GM19455 (cell line): ENCODE data around the gene OBSCN.

Source experiments
- ATAC-seq: cut with Tn5 transposase; IDR thresholded peaks from one replicate; pipeline ENCODE4 v1.9.1; 2021; ENCODE audit not compliant: unreplicated experiment

The OBSCN gene

GRCh38 chr1:228275179-228275429, 67.3 kb downstream of the OBSCN start:
- ATAC-seq, result no peak

- ATAC-seq, result no peak
Measured at GRCh38 chr1:228275430-228276173, 67.8 kb downstream of the OBSCN start.

DNA sequence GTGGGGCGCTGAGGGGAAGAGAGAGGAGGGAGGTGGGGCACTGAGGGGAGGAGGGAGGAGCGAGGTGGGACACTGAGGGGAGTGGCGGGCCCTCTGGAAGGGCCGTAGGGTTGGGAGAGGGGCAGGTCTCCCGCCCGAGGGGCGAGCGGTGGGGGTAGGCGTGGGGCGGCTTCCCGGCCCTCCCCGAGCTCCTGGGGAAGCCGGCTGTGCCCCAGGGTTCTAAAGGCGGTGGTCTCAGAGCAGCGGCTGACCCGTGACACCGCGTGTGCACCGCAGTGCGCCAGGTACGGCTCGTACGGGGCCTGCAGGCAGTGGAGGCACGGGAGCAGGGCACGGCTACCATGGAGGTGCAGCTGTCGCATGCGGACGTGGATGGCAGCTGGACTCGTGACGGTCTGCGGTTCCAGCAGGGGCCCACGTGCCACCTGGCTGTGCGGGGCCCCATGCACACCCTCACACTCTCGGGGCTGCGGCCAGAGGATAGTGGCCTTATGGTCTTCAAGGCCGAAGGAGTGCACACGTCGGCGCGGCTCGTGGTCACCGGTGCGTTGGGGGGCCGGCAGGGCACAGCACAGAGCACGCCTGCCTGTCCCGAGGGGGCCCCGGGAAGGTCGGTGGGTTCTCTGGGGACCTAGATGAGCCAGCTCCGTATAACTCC, 68.5 kb downstream of the OBSCN start:
- ATAC-seq, result no peak

DNA sequence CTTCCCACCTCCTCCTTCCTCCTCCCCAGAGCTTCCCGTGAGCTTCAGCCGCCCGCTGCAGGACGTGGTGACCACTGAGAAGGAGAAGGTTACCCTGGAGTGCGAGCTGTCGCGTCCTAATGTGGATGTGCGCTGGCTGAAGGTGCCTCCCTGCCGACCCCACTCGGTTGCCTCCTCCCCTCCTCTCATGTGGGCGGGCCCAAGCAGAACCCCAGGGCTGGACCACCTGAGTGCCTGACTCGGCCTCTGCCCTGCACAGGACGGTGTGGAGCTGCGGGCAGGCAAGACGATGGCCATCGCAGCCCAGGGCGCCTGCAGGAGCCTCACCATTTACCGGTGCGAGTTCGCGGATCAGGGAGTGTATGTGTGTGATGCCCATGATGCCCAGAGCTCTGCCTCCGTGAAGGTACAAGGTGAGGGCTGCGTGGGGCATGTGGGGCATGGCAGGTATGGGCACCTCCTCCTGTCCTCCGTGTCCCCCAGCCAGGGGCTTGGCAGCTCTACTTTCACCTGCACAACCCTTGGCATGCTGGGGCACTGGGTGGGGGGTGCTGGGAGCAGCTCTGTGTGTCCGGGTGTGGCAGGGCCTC, 69.2 kb downstream of the OBSCN start:
- ATAC-seq, result no peak

GRCh38 chr1:228277491-228278431, 69.9 kb downstream of the OBSCN start:
- ATAC-seq, result no peak

DNA sequence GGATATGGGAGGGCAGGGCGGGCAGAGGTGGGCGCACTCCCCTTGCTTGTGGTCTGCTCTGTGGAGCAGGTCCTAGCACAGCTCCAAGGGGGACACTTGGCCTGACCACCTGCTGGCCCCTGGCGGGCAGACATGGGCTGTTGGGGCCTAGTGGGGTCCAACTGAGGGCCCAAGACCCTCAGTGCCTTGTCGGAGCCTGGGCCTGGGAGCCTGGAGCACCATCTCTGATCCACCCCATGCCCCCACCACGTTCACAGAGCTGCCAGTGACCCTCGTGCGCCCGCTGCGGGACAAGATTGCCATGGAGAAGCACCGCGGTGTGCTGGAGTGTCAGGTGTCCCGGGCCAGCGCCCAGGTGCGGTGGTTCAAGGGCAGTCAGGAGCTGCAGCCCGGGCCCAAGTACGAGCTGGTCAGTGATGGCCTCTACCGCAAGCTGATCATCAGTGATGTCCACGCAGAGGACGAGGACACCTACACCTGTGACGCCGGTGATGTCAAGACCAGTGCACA, 70.6 kb downstream of the OBSCN start:
- ATAC-seq, result no peak

- ATAC-seq, result no peak
Measured at GRCh38 chr1:228279011-228279721, 71.3 kb downstream of the OBSCN start.

- no peak for ATAC-seq
Measured at GRCh38 chr1:228279722-228280105, 71.9 kb downstream of the OBSCN start.

GRCh38 chr1:228280106-228280901, 72.5 kb downstream of the OBSCN start:
- ATAC-seq, result no peak

DNA sequence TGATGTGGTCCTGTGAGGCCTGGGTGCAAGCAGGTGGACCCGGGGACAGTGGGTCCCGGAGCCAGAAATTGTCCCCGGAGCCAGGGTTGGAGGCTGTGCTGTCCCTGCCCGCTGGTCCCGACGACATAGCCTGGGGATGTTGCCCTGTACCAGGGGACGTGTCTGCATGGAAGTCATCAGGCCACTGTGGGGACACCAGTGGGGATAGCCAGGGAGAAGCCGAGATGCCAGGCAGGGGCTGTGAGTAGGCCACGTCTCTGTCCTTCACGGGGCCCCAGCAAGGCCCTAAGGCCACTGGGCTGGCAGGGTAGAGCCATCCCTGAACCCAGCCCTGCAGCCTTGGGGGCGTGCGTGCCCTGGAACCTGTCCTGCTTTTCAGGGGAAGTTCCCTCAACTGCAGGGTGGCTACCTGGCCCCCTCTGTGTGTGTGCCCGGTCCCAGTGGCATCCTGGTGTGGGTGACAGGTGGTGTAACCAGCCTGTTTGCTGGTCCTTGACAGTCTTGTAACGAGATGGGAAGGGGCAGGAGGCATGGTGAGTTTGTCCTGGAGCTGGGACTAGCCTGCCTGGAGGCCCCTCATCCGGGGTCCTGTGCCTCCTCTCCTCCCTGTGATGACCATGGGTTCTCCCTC, 73.2 kb downstream of the OBSCN start:
- ATAC-seq, result no peak

GRCh38 chr1:228281631-228282328, 73.9 kb downstream of the OBSCN start:
- ATAC-seq, result no peak

GRCh38 chr1:228282329-228283042, 74.6 kb downstream of the OBSCN start:
- ATAC-seq, result no peak

DNA sequence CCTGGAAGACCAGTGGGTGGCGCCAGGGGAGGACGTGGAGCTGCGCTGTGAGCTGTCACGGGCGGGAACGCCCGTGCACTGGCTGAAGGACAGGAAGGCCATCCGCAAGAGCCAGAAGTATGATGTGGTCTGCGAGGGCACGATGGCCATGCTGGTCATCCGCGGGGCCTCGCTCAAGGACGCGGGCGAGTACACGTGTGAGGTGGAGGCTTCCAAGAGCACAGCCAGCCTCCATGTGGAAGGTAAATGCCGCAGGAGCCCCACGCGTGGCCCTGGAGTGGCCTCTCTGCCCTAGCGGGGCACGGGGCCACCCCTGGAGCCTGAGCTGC, 75.2 kb downstream of the OBSCN start:
- no peak for ATAC-seq

GRCh38 chr1:228283476-228284147, 75.8 kb downstream of the OBSCN start:
- no peak for ATAC-seq

DNA sequence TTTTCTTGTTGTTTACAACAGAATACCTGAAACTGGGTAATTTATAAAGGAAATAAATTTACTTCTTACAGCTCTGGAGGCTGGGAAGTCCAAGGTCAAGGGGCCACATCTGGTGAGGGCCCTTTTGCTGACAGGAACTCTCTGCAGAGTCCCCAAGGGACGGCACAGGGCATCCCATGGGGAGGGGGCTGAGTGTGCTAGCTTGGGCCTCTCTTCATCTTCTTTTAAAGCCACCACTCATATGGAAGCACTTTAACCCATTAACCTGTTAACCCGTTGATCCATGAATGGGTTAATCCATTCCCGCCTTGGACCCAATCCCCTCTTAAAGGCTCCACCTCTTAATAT, 76.3 kb downstream of the OBSCN start:
- no peak for ATAC-seq

GRCh38 chr1:228284521-228284920, 76.7 kb downstream of the OBSCN start:
- ATAC-seq, result no peak

DNA sequence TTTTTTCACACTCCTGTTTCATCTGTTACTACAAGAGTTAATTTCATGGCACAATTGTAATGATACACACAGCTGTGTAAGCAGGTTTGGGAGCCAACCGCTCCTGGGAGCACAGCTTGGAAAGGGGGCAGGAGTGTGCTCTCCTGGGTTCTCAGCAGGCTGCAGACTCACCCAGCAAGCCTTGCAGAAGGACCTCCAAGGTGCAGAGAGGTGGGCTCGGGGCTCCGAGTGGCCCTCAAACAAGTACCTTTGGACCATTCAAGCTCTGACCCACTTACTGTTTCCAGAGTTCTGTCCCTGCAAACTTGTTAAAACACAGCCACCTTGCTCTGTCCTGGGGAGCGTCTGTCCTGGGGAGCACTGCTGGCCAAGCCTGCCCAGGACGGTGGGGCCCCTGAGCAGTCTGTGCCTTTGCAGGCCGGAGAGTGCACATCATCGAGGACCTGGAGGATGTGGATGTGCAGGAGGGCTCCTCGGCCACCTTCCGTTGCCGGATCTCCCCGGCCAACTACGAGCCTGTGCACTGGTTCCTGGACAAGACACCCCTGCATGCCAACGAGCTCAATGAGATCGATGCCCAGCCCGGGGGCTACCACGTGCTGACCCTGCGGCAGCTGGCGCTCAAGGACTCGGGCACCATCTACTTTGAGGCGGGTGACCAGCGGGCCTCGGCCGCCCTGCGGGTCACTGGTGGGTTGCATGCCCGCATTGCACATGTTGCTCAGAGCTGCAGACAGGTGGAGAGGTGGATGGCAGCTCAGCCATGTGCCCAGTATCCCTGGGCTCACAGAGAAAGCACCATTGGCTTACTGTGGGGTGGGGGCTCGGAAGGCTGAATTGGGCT, 78.0 kb downstream of the OBSCN start:
- no peak for ATAC-seq
